NT2/D1 (cell line): ENCODE measurements around the gene CDC42EP3.

Experiments used
- SUZ12 ChIP-seq: IDR thresholded peaks from 2 replicates; pipeline ENCODE4 v1.6.1; 2011; ENCODE audit not compliant: insufficient read length, insufficient read depth; ENCODE audit errors: extremely low read depth
- YY1 ChIP-seq: IDR thresholded peaks from 2 replicates; pipeline ENCODE4 v1.6.1; 2011; ENCODE audit not compliant: insufficient read length, insufficient read depth
- ZNF274 ChIP-seq: IDR thresholded peaks from 2 replicates; pipeline ENCODE4 v1.6.1; 2011; ENCODE audit warnings: mild to moderate bottlenecking, low read depth, low read length

GRCh38 chr2:37630301-37630700, 41.1 kb downstream of the CDC42EP3 start:
- TF ChIP-seq SUZ12 = no peak
- no peak for TF ChIP-seq ZNF274
- no peak for TF ChIP-seq YY1
